MG63 (cell line): Measurements from ENCODE around the gene HSPB3. TPM values are rescaled to one million over a fixed set of nuclear protein-coding genes. Genes with fewer than 3 reads are reported as not detected.
"Not testable (repeated sequence)": the region's sequence is repeated elsewhere in the genome, so short reads cannot be mapped to it uniquely, and the experiment has no call there.

Experiments used
- DNase-seq: peaks from one replicate; pipeline ENCODE4 v3.0.0-alpha.2; 2020
- H3K27me3 ChIP-seq: fragments of 250-450 bp; sonication (Bioruptor Pico); 2 replicates; pipeline ENCODE4 v1.5.1; 2020; ENCODE audit warnings: mild to moderate bottlenecking, moderate library complexity
- H3K36me3 ChIP-seq: fragments of 250-450 bp; sonication (Bioruptor Pico); 2 replicates; pipeline ENCODE4 v1.5.1; 2020; ENCODE audit warnings: mild to moderate bottlenecking, moderate library complexity
- H3K4me3 ChIP-seq: fragments of 250-450 bp; sonication (Bioruptor Pico); 2 replicates; pipeline ENCODE4 v1.5.1; 2020; ENCODE audit warnings: mild to moderate bottlenecking, moderate library complexity
- H3K9me3 ChIP-seq: fragments of 250-450 bp; sonication (Bioruptor Pico); 2 replicates; pipeline ENCODE4 v1.5.1; 2020; ENCODE audit warnings: mild to moderate bottlenecking, moderate library complexity
- total RNA-seq: library from RNA; depleted of rRNA; stranded (reverse); fragments of >200 nt; shearing (Covaris generic); gene quantifications from 2 replicates; pipeline ENCODE4 v1.2.3, GENCODE V29; 2014; ENCODE audit warnings: low replicate concordance; rRNA removed

HSPB3 gene
- 2.3 and 6.5 TPM in 2 replicates for total RNA-seq

- H3K9me3 ChIP-seq: no peaks in the 10 kb centered on the region
- H3K4me3 ChIP-seq: no peak within 1 kb of the TSS
- peak; percentile 81 for DNase-seq
- no peaks in the 10 kb centered on the region for H3K36me3 ChIP-seq
- H3K27me3 ChIP-seq: no peaks in the 10 kb centered on the region
Observed at GRCh38 chr5:54455413-54456157, at the start of gene HSPB3. HSPB3 (plus strand) TSS chr5:54455699; CDS start chr5:54455790, 91 bp downstream.

GRCh38 chr5:54411176-54411575 is 44.3 kb upstream of the HSPB3 start:
- H3K27me3 ChIP-seq: no peaks in the 10 kb centered on the region
- DNase-seq: no peak
- no peaks in the 10 kb centered on the region for H3K36me3 ChIP-seq
- no peaks in the 10 kb centered on the region for H3K9me3 ChIP-seq
- H3K4me3 ChIP-seq: no peak overlapping the region

- H3K27me3 ChIP-seq: no peaks in the 10 kb centered on the region
- no peak for DNase-seq
Observed at GRCh38 chr5:54412913-54413312, 42.6 kb upstream of the HSPB3 start.

GRCh38 chr5:54415147-54415546 is 40.4 kb upstream of the HSPB3 start:
- no peak for DNase-seq
- H3K9me3 ChIP-seq: no peaks in the 10 kb centered on the region

More at GRCh38 chr5:54412913-54413312, 42.6 kb upstream of the HSPB3 start:
- Histone ChIP-seq H3K9me3 (no peaks in the 10 kb centered on the region), H3K36me3 (no peaks in the 10 kb centered on the region), H3K4me3 (no peak overlapping the region)

GRCh38 chr5:54415896-54416601 is 39.5 kb upstream of the HSPB3 start:
- Histone ChIP-seq H3K27me3 (no peaks in the 10 kb centered on the region), H3K36me3 (no peaks in the 10 kb centered on the region), H3K4me3 (no peak overlapping the region), H3K9me3 (no peaks in the 10 kb centered on the region)
- no peak for DNase-seq

More at GRCh38 chr5:54415147-54415546, 40.4 kb upstream of the HSPB3 start:
- Histone ChIP-seq H3K4me3 (no peak overlapping the region), H3K27me3 (no peaks in the 10 kb centered on the region), H3K36me3 (no peaks in the 10 kb centered on the region)

GRCh38 chr5:54419573-54420423 is 35.7 kb upstream of the HSPB3 start:
- H3K4me3 ChIP-seq, H3K27me3 ChIP-seq, H3K9me3 ChIP-seq: not testable (repeated sequence)

GRCh38 chr5:54420511-54420910 is 35.0 kb upstream of the HSPB3 start:
- not testable (repeated sequence) for H3K4me3 ChIP-seq, H3K9me3 ChIP-seq, H3K36me3 ChIP-seq, DNase-seq, H3K27me3 ChIP-seq

More at GRCh38 chr5:54419573-54420423, 35.7 kb upstream of the HSPB3 start:
- H3K36me3 ChIP-seq, DNase-seq: not testable (repeated sequence)

GRCh38 chr5:54421976-54422375 is 33.5 kb upstream of the HSPB3 start:
- Histone ChIP-seq H3K9me3 (no peaks in the 10 kb centered on the region), H3K4me3 (no peak overlapping the region), H3K36me3 (no peaks in the 10 kb centered on the region), H3K27me3 (peaks cover 2% of the 10 kb centered on the region; the same call in 1 of the 2 replicates)
- no peak for DNase-seq

- H3K4me3 ChIP-seq: no peak overlapping the region
- no peak for DNase-seq
- no peaks in the 10 kb centered on the region for H3K36me3 ChIP-seq
Observed at GRCh38 chr5:54425258-54425657, 30.2 kb upstream of the HSPB3 start.

GRCh38 chr5:54426209-54426608 is 29.3 kb upstream of the HSPB3 start:
- no peak for DNase-seq
- no peak overlapping the region for H3K4me3 ChIP-seq
- no peaks in the 10 kb centered on the region for H3K36me3 ChIP-seq
- peaks cover 6% of the 10 kb centered on the region; the same call in 1 of the 2 replicates for H3K27me3 ChIP-seq
- H3K9me3 ChIP-seq: no peaks in the 10 kb centered on the region

More at GRCh38 chr5:54425258-54425657, 30.2 kb upstream of the HSPB3 start:
- Histone ChIP-seq H3K9me3 (no peaks in the 10 kb centered on the region), H3K27me3 (peaks cover 6% of the 10 kb centered on the region; the same call in 1 of the 2 replicates)

GRCh38 chr5:54434650-54435049 is 20.8 kb upstream of the HSPB3 start:
- DNase-seq, H3K9me3 ChIP-seq, H3K36me3 ChIP-seq: not testable (repeated sequence)

GRCh38 chr5:54438620-54439389 is 16.7 kb upstream of the HSPB3 start:
- Histone ChIP-seq H3K9me3 (no peaks in the 10 kb centered on the region), H3K4me3 (no peak overlapping the region), H3K36me3 (no peaks in the 10 kb centered on the region), H3K27me3 (no peaks in the 10 kb centered on the region; the same call in 1 of the 2 replicates)
- no peak for DNase-seq

More at GRCh38 chr5:54434650-54435049, 20.8 kb upstream of the HSPB3 start:
- not testable (repeated sequence) for H3K4me3 ChIP-seq, H3K27me3 ChIP-seq

- no peak for DNase-seq
- Histone ChIP-seq H3K36me3 (no peaks in the 10 kb centered on the region), H3K27me3 (no peaks in the 10 kb centered on the region; the same call in 1 of the 2 replicates), H3K4me3 (no peak overlapping the region), H3K9me3 (no peaks in the 10 kb centered on the region)
Observed at GRCh38 chr5:54440456-54440893, 15.0 kb upstream of the HSPB3 start.

- H3K9me3 ChIP-seq: no peaks in the 10 kb centered on the region
- no peak for DNase-seq
- H3K27me3 ChIP-seq: no peaks in the 10 kb centered on the region; the same call in 1 of the 2 replicates
- no peak overlapping the region for H3K4me3 ChIP-seq
- H3K36me3 ChIP-seq: no peaks in the 10 kb centered on the region
Observed at GRCh38 chr5:54442271-54442670, 13.2 kb upstream of the HSPB3 start.

GRCh38 chr5:54443270-54443669 is 12.2 kb upstream of the HSPB3 start:
- Histone ChIP-seq H3K9me3 (no peaks in the 10 kb centered on the region), H3K36me3 (no peaks in the 10 kb centered on the region)
- no peak for DNase-seq

More at GRCh38 chr5:54443270-54443669, 12.2 kb upstream of the HSPB3 start:
- no peaks in the 10 kb centered on the region; the same call in 1 of the 2 replicates for H3K27me3 ChIP-seq
- H3K4me3 ChIP-seq: no peak overlapping the region
